Measurements from ENCODE around the gene MUS81. TPM values are rescaled to one million over a fixed set of nuclear protein-coding genes. Genes with fewer than 3 reads are reported as not detected.

MUS81 gene
- total and polyA plus RNA-seq, 9 of the 15 experiments (the other 6 are each of a cell fraction or from before 2014, with no cell fraction given), result 13.4 to 118 (median 53.7) TPM

- H2AFZ ChIP-seq (ENCODE audit: low read depth, low read length), result peak within 1 kb of the TSS; percentile 85
- peak within 1 kb of the TSS; percentile 69 for H3K4me3 ChIP-seq
- H3K79me2 ChIP-seq (ENCODE audit: control insufficient read depth, insufficient read depth, low read length), result peaks cover 45% of the 10 kb centered on the region
- H3K36me3 ChIP-seq (ENCODE audit: control insufficient read depth, insufficient read depth, low read length), result peaks cover 53% of the 10 kb centered on the region
- peaks cover 28 to 62% of the 10 kb centered on the region in 2 experiments for H3K4me1 ChIP-seq (replicated peaks in 1 of 2; ENCODE audit: control insufficient read depth in 2 of 2, insufficient read depth in 2 of 2, low read length in 2 of 2)
- no TSS peak for BruUV-seq (replicated peaks)
- CTCF ChIA-PET (ENCODE audit: low intra/inter-chr PET ratio), result interaction anchor here (0.5 to 3.3 kb wide), 11 partner anchors 10 to 334 kb away, joined by 3 to 40 read pairs (median 3); partner anchors contain the start of genes C11orf68, DRAP1, KAT5 and MUS81
- H4K20me1 ChIP-seq (replicated peaks; ENCODE audit: control insufficient read depth, insufficient read depth, low read length), result peaks cover 11% of the 10 kb centered on the region; the same call in 1 of the 2 replicates
- DNase-seq (ENCODE audit: extremely low read depth in 1 of 4, low spot score in 3 of 4) (peak; percentile 94 to 99 (median 96)), ATAC-seq (peak; percentile 67), FAIRE-seq (peak; percentile 88)
- H3K27ac ChIP-seq (ENCODE audit: extremely low read depth, low read depth, low read length), result peak within 1 kb of the TSS; percentile 85
- no peaks in the 10 kb centered on the region for H3K9me1 ChIP-seq (ENCODE audit: control insufficient read depth, insufficient read depth, low read length)
- intact Hi-C loops (cut with micrococcal nuclease) (loop anchor here (1.0 to 5.0 kb wide), 5 partner anchors 25 to 176 kb away; partner anchors contain the start of genes AP5B1, KAT5, MUS81 and SART1), in situ Hi-C loops (cut with MboI) (no loop called here)
- peak within 1 kb of the TSS; percentile 91 for H3K4me2 ChIP-seq (ENCODE audit: insufficient read depth, low read length)
- no peaks in the 10 kb centered on the region for H3K9me3 ChIP-seq (replicated peaks; ENCODE audit: control insufficient read depth, insufficient read depth, low read depth, low read length)
- H3K27me3 ChIP-seq (ENCODE audit: control insufficient read depth in 2 of 2, insufficient read depth in 2 of 2, low read length in 2 of 2), result no peaks in the 10 kb centered on the region
- POLR2A ChIA-PET, result interaction anchor here (0.6 to 14.4 kb wide), 22 partner anchors 8 to 312 kb away, joined by 3 to 147 read pairs (median 4); partner anchors contain the start of genes CFL1, CTSW, FOSL1 and MUS81
- H3K9ac ChIP-seq (ENCODE audit: insufficient read depth in 1 of 2, low read depth in 2 of 2, low read length in 2 of 2), result peak within 1 kb of the TSS; percentile 86 to 96
- under 1% methylated on average over 31 of the region's 57 CpGs for WGBS (ENCODE audit: insufficient coverage, low coverage, missing lambda C conversion rate)
- TF ChIP-seq RREB1 (CRISPR knock-in tag; IDR thresholded peaks at IDR 0.05) (no peak), PHF20 (IDR thresholded peaks at IDR 0.05; ENCODE audit: partially characterized antibody) (peak; percentile 95), CBFA2T2 (conservative IDR thresholded peaks at IDR 0.05) (no peak), CTCFL (IDR thresholded peaks at IDR 0.05; ENCODE audit: borderline replicate concordance, insufficient read depth, low read depth, low read length, poor library complexity, severe bottlenecking) (peak; percentile 62), ZNF655 (CRISPR knock-in tag; IDR thresholded peaks at IDR 0.05) (no peak), CEBPG (CRISPR knock-in tag; IDR thresholded peaks at IDR 0.05) (no peak), CEBPG (tag; conservative IDR thresholded peaks at IDR 0.05 in 1 of 2, IDR thresholded peaks at IDR 0.05 in 1 of 2) (no peak), MECOM (CRISPR knock-in tag; IDR thresholded peaks at IDR 0.05) (no peak), CHD4 (IDR thresholded peaks at IDR 0.05; ENCODE audit: insufficient read depth, insufficient replicate concordance, low read depth, low read length, poor library complexity, severe bottlenecking) (no peak), CHD2 (IDR thresholded peaks at IDR 0.05; ENCODE audit: low read depth, low read length) (0 out of 2 replicates have a peak, but pooled peaks have one; percentile 30), KDM4B (IDR thresholded peaks at IDR 0.05; ENCODE audit: borderline replicate concordance in 2 of 2, low read depth in 1 of 2) (peak in 1 of 2 experiments; percentile 82; a peak in 2 of 4 replicates)
These were observed 28.1 kb downstream of the MUS81 start, which contains the start of gene FIBP for GRCh38 chr11:65888163-65888814. TSS of gene FIBP (minus strand) at chr11:65888471. CDS start at chr11:65888418, 53 bp downstream.
